Ovary (tissue), 3 donors: ENCODE measurements around the gene ZMYND15.

Source experiments
- EP300 ChIP-seq: sonication (generic); formaldehyde crosslinking; IDR thresholded peaks from one replicate; pipeline ENCODE4 v1.6.1; 2017; ENCODE audit warnings: antibody characterized with exemption
- POLR2A ChIP-seq: fragments of 450-650 bp; IDR thresholded peaks from one replicate; pipeline ENCODE4 v1.6.1; 2017; ENCODE audit warnings: antibody characterized with exemption, mild to moderate bottlenecking, moderate library complexity
- TF ChIP-seq, protein P1 (sequence below), 3 donors: fragments of 450-650 bp in 2 of 3; fragments of 200-600 bp in 1 of 3; IDR thresholded peaks; one replicate each; pipeline versions ENCODE4 v1.5.1 to v1.8.0; 2016 to 2022; ENCODE audit warnings: antibody characterized with exemption in 3 of 3, mild to moderate bottlenecking in 1 of 3
- donor health status: DM: no; HTN: no; CAD: no.

DNA sequence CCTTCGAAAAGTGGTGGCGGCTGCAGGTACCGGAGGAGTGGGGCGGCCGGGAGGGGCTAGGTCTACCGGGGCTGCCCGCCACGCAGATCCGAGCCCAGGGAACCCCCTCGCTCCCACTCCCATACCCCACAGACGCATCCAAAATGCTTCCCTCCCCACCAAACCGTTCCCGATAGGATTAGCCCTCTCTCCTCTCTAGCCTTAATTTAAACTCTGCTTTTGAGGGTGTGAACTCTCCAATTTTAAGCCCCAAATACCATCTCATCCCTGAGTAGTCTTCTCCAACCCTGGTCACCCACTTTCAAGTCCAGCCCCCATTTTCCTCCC lies 355 bp downstream of the ZMYND15 start:
- TF ChIP-seq, protein P1, sequence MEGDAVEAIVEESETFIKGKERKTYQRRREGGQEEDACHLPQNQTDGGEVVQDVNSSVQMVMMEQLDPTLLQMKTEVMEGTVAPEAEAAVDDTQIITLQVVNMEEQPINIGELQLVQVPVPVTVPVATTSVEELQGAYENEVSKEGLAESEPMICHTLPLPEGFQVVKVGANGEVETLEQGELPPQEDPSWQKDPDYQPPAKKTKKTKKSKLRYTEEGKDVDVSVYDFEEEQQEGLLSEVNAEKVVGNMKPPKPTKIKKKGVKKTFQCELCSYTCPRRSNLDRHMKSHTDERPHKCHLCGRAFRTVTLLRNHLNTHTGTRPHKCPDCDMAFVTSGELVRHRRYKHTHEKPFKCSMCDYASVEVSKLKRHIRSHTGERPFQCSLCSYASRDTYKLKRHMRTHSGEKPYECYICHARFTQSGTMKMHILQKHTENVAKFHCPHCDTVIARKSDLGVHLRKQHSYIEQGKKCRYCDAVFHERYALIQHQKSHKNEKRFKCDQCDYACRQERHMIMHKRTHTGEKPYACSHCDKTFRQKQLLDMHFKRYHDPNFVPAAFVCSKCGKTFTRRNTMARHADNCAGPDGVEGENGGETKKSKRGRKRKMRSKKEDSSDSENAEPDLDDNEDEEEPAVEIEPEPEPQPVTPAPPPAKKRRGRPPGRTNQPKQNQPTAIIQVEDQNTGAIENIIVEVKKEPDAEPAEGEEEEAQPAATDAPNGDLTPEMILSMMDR (IDR thresholded peaks at IDR 0.05) = no peak
- TF ChIP-seq POLR2A = no peak
- TF ChIP-seq EP300 = no peak
